Activated CD4-positive, alpha-beta T cell treated with anti-CD3 and anti-CD28 coated beads, Interleukin-2, amount 50 U/mL, for 48 hours (primary cell): Measurements from ENCODE around the gene ZNF276.
"Not testable (repeated sequence)": the region's sequence is repeated elsewhere in the genome, so short reads cannot be mapped to it uniquely, and the experiment has no call there.

Source experiments
- DNase-seq, 2 experiments: peaks; one replicate each; pipeline ENCODE4 v3.0.0-alpha.2; 2020

ZNF276 gene, protein sequence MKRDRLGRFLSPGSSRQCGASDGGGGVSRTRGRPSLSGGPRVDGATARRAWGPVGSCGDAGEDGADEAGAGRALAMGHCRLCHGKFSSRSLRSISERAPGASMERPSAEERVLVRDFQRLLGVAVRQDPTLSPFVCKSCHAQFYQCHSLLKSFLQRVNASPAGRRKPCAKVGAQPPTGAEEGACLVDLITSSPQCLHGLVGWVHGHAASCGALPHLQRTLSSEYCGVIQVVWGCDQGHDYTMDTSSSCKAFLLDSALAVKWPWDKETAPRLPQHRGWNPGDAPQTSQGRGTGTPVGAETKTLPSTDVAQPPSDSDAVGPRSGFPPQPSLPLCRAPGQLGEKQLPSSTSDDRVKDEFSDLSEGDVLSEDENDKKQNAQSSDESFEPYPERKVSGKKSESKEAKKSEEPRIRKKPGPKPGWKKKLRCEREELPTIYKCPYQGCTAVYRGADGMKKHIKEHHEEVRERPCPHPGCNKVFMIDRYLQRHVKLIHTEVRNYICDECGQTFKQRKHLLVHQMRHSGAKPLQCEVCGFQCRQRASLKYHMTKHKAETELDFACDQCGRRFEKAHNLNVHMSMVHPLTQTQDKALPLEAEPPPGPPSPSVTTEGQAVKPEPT

DNA sequence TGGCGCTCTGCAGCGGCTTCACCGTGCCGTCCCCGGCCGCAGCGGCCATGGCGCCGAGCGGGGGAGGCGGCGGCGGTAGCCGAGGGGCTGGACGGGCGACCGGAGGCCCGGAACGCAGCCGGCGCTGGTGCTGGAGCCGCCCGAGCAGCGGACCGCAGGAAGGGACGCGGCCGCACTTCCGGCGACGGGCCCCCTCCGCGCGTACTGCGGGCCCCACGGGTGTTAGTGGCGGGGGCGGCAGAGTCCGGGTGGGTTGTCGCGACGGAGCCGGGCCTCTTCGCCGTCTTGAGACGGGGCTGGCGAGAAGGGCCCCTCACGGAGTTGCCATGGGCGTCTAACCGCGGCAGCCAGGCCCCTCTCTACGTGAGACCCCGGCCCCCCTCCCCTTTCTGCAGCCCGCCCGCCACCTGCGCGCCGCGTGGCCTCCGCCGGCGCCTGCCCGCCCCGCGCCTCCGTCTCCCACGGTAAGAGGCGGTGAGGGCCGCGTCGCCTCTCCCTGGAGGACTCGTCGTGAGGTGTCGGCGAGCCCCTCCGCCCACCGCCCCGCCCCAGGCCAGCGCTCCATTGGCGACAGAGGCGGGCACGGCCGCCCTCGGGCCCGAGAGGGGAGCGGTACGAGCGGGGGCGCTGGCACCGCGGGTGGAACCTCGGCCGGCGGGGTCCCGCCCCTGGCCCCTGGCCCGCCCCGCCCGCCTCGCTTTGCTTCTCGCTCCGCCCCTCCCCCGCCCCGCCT is at the start of gene ZNF276, which contains the start of gene VPS9D1:
TSS of gene ZNF276 (plus strand) at position 725 of the 733 bp plus-strand sequence. CDS start 104 bp downstream, outside the sequence.
TSS of gene VPS9D1 (minus strand) at position 86 of the 733 bp plus-strand sequence. CDS start at position 49, 37 bp downstream.
- peak; percentile 87 to 89 for DNase-seq

DNA sequence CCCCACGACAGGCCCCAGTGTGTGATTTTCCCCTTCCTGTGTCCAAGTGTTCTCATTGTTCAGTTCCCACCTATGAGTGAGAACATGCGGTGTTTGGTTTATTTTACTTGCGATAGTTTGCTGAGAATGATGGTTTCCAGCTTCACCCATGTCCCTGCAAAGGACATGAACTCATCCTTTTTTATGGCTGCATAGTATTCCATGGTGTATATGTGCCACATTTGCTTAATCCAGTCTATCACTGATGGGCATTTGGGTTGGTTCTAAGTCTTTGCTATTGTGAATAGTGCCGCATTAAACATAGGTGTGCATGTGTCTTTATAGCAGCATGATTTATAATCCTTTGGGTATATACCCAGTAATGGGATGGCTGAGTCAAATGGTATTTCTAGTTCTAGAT is 49.8 kb upstream of the ZNF276 start:
- not testable (repeated sequence) for DNase-seq

DNA sequence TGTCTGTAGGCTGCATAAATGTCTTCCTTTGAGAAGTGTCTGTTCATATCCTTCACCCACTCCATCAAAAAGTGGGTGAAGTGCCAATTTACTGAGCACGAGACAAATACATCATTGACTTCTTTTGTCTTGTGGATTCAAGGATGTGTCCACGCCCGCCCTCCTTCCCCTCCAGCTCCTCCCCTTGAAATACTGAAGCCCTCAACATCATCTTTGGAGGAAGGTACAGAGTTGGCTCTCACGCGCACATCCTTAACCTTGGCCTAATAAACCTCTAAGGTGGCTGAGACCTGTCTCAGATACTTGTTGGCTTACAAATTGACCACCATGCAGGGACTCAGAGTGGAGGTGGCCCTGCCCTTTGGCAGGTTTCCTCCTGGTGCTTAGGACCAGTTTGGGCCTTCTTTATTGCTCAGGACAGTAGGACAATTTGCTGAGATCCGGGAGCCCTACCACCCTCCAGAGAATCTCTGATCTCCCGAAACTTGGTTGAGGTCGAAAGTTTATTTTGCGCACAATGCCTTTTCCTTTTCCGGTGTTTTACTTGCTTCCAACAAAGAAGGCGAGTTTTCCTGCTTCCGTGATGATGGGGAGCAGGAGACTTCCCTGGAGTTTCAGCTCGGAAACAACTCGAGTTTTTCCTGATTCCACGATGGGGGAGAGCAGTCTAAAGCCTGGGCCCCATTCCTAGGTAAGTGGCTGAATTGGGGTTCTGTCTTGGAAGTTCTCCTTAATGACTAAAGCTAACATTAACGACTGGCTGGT is 49.0 kb upstream of the ZNF276 start:
- no peak for DNase-seq

DNA sequence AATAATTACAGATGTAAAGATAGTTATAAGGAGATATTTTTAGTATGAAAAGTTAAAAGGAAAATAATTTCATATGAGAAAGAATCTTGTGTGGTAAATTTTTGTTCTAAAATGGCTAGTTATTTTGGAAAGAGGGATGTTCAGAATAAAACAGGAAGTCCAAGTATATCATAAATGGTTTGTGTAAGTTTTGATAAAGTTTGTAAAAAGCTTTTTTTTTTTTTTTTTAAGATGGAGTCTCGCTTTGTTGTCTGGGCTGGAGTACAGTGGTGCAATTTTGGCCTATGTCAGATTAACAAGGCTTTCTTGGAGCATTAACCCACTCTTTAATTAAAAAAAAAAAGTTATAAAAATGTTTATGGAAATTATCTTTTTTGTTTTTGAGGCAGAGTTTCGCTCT is 43.1 kb upstream of the ZNF276 start:
- no peak for DNase-seq

DNA sequence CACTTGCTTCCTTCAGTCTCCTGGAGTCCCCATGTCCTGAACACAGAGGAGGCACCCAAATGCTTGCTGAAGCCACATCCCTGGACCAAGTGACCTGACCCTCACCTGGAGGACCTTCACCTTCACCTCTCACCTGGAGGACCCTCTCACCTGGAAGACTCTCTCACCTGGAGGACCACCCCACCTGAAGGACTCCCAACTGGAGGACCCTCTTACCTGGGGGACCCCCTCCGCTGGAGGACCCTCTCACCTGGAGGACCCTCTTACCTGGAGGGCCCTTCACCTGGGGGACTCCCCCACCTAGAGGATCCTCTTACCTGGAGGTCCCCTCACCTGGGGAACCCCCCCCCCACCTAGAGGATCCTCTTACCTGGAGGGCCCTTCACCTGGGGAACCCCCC is 35.4 kb upstream of the ZNF276 start:
- no peak for DNase-seq

DNA sequence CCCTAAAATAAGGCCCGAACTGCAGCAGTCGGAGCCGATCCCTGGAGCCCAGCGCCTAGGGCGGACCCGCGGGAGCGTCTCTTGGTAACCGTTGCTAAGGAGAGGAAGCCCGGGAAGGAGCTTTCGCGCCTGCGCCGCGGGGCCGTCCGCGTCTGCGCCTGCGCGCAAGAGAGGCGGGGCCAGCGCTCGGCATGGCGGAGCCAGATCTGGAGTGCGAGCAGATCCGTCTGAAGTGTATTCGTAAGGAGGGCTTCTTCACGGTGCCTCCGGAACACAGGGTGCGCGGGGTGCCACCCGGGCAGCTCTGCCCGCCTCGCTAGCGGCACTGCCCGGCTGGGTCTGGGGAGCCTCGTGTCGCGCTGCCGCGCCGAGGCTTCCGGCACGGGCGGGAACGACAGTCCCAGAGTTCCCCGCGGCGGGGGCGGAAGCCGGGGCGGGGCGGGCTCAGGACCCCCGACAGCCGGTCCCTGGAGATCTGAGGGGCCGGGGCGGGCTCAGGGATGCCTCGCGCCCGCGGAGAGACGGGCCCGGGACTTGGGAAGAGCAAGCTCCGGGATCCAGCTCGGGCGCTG is 34.7 kb upstream of the ZNF276 start, which contains the start of gene CDK10:
TSS of gene CDK10 (plus strand) at position 170 of the 572 bp plus-strand sequence. CDS start at position 192, 22 bp downstream.
- peak; percentile 90 to 92 for DNase-seq

DNA sequence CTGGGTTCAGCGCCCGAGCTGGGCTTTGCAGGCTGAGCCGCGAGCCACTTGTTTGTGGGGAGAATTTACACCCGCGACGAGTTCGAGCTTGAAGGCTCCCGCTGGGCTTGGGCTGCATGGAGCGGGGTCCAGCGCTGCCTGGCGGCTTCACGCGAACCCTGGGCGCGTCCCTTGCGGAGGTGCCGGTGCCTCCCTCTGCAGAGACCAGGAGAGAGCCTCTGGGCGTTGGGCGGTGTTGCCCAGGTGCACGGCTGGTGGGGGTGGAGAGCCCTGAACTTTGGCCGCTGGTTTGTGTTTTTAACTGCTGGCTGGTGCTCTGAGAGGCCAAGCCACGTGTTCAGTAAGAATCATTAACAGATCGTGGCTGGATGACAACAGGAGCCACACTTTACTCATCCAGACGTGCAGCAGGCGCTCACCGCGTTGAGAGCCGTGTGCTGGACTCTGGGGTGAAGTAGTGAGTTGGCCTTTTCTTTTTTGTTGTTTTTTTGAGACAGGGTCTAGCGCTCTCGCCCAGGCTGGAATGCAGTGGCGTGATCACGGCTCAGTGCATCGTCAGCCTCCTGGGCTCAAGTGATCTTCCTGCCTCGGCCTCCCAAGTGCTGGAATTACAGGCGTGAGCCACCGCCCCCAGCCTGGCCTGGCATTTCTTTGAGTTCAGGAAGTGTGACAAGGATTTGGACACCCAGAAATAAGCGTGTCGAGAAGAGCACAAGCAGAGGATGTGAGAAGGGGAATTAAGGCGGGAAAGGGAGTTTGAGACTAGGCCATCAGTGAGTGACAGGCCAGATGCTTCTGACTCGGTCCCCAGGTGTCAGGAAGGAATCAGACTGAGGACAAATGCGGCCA is 34.0 kb upstream of the ZNF276 start:
- peak in 1 of 2 experiments; percentile 21 for DNase-seq

DNA sequence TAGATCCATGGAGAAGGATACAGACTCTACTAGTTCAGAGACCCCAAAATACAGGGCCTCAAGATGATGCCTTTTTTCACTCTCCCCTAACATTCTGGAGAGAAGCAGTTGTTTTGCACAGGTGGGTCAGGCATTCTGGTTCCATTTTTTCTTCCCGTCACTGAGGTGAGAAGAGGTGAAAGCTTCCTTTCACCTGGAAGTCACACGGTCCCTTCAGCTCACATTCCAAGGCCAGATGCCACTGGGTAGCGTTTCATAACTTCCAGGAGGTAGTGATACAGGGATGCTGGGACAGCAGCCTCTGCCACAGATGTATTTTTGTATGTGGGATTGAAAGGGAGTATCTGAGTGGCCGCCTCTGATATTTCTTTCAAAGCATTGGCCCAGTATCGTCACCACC is 32.9 kb upstream of the ZNF276 start:
- DNase-seq, result no peak

DNA sequence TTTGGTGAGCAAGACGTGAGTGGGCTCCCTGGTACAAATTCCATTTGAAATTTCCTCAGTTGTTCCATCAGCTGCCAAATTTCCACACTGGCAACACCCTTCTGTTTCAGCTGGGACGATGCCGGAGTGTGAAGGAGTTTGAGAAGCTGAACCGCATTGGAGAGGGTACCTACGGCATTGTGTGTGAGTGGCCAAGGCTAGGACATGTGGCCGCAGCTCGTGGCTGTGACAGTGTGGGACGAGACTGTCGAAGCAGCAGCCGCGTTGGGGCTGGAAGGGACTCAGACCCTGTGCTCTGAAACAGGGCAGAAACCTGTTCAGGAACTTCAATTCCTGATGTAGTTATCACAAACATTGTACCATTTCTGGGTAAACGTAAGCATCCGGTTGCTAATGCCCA is 32.2 kb upstream of the ZNF276 start:
- no peak for DNase-seq

DNA sequence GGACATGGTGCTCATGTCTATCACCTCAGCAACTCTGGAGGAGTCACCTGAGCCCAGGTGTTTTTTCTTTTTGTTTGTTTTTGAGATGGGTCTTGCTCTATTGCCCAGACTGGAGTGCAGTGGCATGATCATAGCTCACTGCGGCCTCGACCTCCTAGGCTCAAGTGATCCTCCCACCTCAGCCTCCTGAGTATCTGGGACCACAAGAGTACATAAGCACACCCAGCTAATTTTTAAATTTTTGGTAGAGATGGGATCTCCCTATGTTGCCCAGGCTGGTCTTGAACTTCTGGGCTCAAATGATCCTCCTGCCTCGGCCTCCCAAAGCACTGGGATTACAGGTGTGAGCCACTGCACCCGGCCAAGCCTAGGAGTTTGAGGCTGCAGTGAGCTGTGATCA is 31.7 kb upstream of the ZNF276 start:
- DNase-seq, result not testable (repeated sequence)

DNA sequence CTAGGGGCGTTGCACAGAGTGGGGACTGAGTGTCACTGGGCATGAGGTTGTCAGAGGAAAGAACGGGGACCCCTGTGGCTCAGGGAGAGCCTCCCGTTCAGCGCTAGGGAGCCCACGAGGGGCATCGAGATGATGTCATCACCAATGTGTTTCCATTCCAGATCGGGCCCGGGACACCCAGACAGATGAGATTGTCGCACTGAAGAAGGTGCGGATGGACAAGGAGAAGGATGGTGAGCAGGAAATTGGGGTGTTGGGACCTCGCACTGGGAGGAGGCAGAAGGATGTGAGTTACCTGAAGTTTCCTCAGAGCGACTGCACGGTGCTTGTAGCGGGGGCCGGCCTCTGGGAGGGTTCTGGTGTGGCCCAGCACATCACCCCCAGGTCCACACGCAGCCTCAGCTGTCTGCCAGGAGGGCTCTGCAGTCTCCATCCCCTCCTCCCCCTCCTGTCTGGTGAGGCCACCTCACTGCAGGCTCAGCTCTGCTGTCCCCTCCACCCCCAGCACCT is 30.9 kb upstream of the ZNF276 start:
- no peak for DNase-seq

DNA sequence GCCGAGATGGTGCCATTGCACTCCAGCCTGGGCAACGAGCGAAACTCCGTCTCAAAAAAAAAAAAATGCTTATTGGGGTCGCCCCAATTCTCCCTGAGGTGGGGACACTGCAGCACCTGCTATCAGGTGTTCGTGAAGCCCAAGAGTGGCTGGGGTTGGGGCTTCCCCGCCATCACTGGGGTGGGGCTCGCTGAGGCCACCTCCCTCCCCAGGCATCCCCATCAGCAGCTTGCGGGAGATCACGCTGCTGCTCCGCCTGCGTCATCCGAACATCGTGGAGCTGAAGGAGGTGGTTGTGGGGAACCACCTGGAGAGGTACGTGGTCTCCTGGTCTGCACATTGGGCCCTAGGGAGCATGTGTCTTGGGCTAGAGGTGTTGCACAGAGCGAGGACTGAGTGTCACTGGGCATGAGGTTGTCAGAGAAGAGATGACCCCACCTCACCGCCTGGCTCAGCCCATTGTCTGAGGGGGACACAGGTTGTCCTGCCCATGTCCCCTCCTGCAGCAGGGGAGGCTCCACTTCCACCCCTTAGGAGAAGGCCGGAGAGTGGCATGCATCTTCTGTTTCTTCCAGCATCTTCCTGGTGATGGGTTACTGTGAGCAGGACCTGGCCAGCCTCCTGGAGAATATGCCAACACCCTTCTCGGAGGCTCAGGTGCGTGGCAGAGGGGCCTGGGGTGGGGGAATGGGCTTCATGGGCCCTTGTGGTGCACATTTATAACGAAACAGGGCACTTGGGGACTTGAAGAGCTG is 29.9 kb upstream of the ZNF276 start:
- no peak for DNase-seq

DNA sequence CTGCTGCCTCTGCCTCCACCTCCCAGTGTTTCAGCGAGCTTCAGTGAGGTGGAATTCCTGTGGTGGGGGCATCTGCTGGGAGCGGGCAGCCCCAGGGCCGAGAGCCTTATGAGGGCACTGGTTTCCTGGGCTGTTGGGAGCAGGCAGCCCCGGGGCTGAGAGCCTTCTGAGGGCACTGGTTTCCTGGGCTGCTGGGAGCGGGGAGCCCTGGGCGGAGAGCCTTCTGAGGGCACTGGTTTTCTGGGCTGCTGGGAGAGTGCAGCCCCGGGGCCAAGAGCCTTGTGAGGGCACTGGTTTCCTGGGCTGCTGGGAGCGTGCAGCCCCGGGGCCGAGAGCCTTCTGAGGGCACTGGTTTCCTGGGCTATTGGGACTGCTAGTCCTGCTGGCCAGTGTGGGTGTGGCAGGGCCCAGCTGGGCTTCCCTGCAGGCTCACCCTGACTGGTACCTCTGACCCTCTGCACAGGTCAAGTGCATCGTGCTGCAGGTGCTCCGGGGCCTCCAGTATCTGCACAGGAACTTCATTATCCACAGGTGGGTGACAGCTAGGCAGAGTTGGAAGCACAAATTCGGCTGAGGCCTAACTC is 29.3 kb upstream of the ZNF276 start:
- DNase-seq, result no peak

DNA sequence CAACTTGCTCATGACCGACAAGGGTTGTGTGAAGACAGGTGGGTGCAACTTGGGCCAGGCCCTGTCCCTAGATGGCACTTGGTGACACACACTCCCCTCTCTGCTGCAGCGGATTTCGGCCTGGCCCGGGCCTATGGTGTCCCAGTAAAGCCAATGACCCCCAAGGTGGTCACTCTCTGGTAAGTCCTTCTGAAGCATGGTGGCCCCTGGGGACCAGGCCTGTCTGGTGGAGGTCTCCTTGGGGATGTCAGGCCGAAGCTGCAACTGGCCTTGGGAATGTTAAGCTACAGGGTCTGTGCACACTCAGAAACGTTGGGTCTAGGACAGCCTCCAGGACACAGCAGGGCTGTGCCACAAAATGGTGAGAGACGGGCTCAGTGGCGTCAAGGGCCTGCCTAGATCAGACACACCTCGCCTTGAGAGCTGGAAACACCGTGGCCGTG is 28.0 kb upstream of the ZNF276 start:
- DNase-seq, result no peak

DNA sequence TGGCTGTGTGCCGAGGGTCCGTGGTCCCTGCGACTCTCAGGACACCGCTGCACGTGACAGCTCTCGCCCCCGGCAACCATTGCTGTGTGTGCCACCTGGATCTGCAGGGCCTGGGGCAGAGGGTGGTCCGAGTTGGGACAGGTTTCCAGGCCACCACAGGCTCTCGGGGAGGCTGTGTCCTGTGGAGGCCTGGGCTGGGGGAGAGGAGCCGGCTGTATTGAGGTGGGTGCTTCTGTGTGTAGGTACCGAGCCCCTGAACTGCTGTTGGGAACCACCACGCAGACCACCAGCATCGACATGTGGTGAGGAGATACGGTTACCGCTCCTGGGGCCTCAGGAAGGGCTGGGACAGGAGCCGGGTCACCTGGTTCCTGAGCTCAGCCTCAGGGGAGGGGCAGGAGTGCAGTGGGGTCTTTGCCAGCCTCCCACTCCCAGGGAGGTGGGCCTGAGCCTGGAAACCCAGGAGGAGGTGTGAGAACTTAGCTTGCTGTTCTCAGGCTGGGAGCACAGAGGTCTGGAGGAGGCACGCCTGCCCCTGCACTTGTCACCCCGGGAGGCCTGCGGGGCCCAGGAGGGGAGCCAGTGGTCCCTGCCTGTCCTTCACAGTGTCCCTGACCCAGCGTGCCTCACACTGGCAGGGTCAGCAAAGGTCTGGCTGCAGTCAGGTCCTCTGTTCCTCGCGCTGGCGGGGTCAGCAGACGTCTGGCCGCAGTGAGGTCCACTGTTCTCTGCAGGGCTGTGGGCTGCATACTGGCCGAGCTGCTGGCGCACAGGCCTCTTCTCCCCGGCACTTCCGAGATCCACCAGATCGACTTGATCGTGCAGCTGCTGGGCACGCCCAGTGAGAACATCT is 27.2 kb upstream of the ZNF276 start:
- no peak for DNase-seq

DNA sequence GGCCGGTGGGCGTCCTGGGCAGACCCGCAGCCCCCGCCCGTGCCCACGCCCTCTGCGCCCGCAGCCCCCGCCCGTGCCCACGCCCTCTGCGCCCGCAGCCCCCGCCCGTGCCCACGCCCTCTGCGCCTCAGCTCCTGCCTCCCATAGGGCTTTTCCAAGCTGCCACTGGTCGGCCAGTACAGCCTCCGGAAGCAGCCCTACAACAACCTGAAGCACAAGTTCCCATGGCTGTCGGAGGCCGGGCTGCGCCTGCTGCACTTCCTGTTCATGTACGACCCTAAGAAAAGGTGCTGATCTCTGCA is 26.6 kb upstream of the ZNF276 start:
- DNase-seq, result not testable (repeated sequence)

DNA sequence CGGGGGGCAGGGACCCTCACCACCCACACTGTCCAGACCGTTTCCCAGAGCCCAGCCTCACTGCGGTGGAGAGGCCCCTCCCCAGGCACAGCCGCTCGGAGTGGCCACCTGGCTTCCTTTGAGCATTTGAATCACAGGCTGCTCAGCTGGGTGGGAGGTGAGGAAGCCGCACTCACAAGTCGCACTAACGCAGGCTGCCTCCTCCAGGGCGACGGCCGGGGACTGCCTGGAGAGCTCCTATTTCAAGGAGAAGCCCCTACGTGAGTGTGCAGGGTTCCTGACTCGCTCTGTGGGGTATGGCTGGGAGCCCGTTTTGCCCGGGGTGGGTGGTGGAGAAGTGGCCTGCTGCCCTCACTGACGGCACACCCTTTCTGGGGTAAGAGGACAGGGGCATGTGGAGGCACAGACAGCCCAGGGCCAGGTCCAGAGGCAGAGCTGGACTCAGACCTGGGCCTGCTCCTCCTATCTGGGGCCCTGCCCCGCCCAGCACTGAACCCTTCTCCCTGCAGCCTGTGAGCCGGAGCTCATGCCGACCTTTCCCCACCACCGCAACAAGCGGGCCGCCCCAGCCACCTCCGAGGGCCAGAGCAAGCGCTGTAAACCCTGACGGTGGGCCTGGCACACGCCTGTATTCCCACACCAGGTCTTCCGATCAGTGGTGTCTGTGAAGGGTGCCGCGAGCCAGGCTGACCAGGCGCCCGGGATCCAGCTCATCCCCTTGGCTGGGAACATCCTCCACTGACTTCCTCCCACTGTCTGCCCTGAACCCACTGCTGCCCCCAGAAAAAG is 26.1 kb upstream of the ZNF276 start:
- no peak for DNase-seq
